NCI-H1048 (cell line): ENCODE data around the gene RFPL1.
"Not testable (repeated sequence)": the region's sequence is repeated elsewhere in the genome, so short reads cannot be mapped to it uniquely, and the experiment has no call there.

Source experiments
- DNase-seq: peaks from one replicate; lab custom pipeline; 2025; lab: John Stamatoyannopoulos, UW

Gene RFPL1

GRCh38 chr22:29478326-29479276 is 40.2 kb downstream of the RFPL1 start:
- peak; percentile 21 for DNase-seq

GRCh38 chr22:29479417-29480261 is 41.3 kb downstream of the RFPL1 start, which contains the start of gene NEFH:
NEFH (plus strand) TSS chr22:29480218; CDS start chr22:29480263, 45 bp downstream.
- DNase-seq, result no peak

GRCh38 chr22:29480262-29480511 is 41.8 kb downstream of the RFPL1 start:
- no peak for DNase-seq

- DNase-seq, result no peak
Observed at GRCh38 chr22:29480512-29481264, 42.3 kb downstream of the RFPL1 start.

- no peak for DNase-seq
Observed at GRCh38 chr22:29481265-29482000, 43.0 kb downstream of the RFPL1 start.

- DNase-seq, result no peak
Observed at GRCh38 chr22:29482253-29482652, 43.9 kb downstream of the RFPL1 start.

- DNase-seq, result no peak
Observed at GRCh38 chr22:29482726-29483125, 44.3 kb downstream of the RFPL1 start.

GRCh38 chr22:29483254-29483653 is 44.9 kb downstream of the RFPL1 start:
- no peak for DNase-seq

GRCh38 chr22:29484642-29485041 is 46.3 kb downstream of the RFPL1 start:
- DNase-seq, result no peak

GRCh38 chr22:29485448-29485847 is 47.1 kb downstream of the RFPL1 start:
- DNase-seq, result no peak

GRCh38 chr22:29487426-29487986 is 49.1 kb downstream of the RFPL1 start:
- no peak for DNase-seq

GRCh38 chr22:29489127-29489780 is 50.9 kb downstream of the RFPL1 start:
- DNase-seq, result not testable (repeated sequence)

GRCh38 chr22:29491012-29491411 is 52.6 kb downstream of the RFPL1 start:
- DNase-seq, result no peak
